Activated CD8-positive, alpha-beta memory T cell treated with anti-CD3 and anti-CD28 coated beads, Interleukin-2, amount 50 U/mL, for 24 hours (primary cell): ENCODE results near the gene MACROH2A1.

Experiments
- DNase-seq: peaks from one replicate; pipeline ENCODE4 v3.0.0-alpha.2; 2020; ENCODE audit errors: extremely low read depth

Gene MACROH2A1

DNA sequence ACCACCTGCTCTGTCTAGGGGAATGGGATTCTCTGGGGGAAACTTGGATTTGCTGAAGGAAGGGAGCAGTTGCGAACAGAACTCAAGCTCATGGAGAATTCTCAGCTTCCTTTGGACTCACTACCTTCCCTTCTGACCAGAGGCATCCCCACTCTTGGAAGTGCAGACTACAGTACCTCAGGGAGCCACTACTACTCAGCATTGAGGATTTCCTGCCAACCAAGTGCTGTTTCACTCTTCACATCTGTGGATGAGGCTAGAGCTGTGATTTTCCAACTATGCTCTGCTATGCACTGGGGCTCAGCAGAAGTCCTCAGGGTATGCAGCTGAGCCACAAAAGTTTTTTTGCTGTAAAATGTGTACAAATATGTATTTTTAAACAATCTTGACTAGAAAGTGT, 43.9 kb downstream of the MACROH2A1 start:
- DNase-seq = no peak

GRCh38 chr5:135353952-135354721, 44.9 kb downstream of the MACROH2A1 start:
- DNase-seq = no peak

GRCh38 chr5:135350536-135350935, 48.5 kb downstream of the MACROH2A1 start:
- no peak for DNase-seq

DNA sequence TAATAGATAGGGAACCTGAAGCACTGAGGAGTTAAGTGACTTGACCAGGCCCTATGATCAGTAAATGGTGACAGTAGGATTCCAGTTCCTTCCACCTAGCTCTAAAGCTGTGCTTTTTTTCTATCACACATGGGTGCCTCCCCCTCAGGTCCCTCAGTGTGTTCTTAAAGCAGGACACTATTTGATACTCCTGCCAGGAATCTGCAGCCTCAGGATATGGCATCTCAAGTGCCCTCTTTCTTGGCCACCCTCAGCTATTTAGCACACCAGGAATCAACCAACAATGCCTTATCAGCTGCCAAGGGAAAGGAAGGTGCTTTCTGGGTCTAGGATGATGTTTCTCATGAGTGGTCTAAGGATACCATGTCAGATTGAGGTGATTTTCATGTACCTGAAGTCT, 49.1 kb downstream of the MACROH2A1 start:
- DNase-seq = no peak

- DNase-seq = no peak
Measured at GRCh38 chr5:135349451-135349850, 49.6 kb downstream of the MACROH2A1 start.

DNA sequence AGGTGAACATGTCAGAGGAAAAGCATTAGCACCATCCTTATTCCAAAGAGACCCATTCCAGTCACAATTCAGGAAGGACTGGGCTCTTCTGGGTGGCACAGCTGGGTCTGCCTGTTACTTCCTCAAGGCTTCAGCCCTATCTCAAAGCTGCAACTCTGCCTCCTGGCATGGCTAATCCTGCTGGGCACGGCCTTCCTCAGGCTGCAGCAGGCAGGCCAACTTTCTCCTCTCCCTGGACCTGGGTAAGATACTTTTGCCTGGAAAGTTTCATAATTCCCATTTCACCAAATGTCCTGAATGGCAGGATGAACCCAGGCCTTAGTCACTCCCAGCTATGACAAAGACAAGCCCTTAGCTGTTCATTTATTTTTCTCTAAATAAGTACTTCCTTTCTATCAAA, 50.1 kb downstream of the MACROH2A1 start:
- no peak for DNase-seq

- no peak for DNase-seq
Measured at GRCh38 chr5:135347392-135347791, 51.6 kb downstream of the MACROH2A1 start.

- DNase-seq = no peak
Measured at GRCh38 chr5:135345956-135346731, 52.9 kb downstream of the MACROH2A1 start.

- DNase-seq = no peak
Measured at GRCh38 chr5:135344349-135344748, 54.7 kb downstream of the MACROH2A1 start.

GRCh38 chr5:135343413-135343812, 55.6 kb downstream of the MACROH2A1 start:
- DNase-seq = no peak

DNA sequence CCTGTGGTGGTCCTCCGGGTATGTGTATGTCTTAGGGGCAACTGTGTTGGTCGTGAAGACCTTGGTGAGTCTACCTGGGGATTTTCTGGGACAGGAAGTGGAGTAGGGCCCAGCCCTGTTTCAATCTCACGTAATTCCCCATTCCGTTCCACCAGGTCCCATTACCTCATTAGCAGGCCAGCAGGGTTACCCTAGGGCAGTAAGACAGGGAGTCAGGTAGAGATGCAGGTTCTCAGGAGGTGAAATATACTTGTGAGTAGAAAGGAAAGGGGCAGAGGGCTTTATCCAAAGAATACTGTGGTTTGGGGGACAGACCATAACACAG, 56.5 kb downstream of the MACROH2A1 start:
- no peak for DNase-seq

- no peak for DNase-seq
Measured at GRCh38 chr5:135341696-135342550, 57.1 kb downstream of the MACROH2A1 start.

GRCh38 chr5:135341016-135341666, 57.9 kb downstream of the MACROH2A1 start:
- DNase-seq = no peak

DNA sequence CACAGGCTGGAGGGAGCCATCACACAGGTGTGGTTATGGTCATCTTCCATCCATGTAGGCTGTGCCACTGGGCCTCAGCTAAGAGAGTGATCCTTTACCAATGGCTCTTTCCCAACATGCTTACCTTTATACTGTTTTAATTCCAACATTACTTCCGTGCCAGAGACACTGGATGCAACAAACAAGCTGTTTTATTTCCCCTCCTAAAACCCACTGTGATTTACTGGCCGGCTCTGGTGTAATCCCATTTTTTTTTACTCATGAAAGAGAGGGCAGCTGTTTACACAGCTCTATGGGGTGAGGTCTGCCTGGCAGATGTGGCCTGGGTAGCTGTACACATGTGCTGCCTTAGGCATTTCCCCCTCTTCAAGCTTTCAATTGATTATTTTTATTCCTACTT, 58.5 kb downstream of the MACROH2A1 start:
- DNase-seq = no peak

GRCh38 chr5:135339623-135340022, 59.4 kb downstream of the MACROH2A1 start:
- DNase-seq = no peak

DNA sequence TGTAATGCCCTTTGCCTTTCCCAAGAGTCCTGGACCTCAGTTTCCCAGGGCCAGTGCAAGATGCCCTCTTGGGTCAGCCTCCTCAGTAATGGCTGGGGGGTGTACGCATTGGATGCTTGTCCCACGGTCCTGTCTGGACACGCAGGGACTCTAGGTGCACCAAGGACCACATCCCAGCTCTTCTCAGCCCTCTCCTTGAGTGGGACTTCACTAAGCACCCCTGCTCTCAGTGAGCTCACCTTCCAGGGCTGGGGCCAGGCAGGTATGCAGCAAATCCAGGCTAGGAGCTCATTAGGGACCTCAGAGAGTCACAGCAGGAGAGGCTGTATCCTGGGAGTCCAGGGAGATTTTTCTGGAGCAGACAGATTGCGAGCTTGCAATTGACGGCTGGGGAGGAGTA, 59.8 kb downstream of the MACROH2A1 start:
- DNase-seq = no peak

GRCh38 chr5:135337064-135337463, 62.0 kb downstream of the MACROH2A1 start:
- DNase-seq = no peak

DNA sequence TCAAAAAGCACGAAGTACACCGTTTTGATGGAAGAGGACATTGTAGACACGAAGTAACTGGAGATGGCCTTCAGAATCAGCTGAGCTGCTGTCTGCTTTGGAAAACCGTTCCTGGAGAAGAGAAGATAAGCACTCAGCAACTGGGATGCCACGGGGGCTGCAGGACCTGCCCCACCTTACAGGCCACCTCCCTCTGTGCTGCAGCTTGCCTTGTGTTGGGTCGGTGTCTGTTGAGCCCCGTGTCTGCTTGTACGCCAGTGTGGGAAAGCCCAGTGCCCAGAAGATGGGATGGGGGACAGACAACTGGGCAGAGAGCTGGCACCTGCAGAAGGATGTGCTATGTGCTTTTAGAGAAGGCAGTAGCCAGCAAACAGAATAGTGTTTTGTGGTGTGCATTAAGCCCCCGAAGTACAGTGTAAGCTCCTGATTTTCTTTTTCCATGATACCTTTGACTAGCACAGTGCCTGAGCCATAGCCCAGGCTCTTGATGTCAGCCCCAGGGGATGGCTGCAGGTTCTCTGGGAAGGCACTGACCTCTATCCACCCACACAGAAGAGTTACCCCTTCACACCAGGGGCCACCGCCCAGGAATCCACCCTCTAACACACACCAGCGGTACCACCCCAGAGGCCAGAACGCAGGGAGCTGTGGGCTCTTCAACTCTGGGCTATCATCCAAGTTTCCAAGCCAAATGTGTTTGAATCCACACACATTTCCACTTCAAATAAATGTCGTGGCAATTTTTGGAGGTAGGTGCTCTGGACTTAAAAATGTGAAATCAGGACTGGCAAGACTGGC, 63.8 kb downstream of the MACROH2A1 start:
- no peak for DNase-seq

DNA sequence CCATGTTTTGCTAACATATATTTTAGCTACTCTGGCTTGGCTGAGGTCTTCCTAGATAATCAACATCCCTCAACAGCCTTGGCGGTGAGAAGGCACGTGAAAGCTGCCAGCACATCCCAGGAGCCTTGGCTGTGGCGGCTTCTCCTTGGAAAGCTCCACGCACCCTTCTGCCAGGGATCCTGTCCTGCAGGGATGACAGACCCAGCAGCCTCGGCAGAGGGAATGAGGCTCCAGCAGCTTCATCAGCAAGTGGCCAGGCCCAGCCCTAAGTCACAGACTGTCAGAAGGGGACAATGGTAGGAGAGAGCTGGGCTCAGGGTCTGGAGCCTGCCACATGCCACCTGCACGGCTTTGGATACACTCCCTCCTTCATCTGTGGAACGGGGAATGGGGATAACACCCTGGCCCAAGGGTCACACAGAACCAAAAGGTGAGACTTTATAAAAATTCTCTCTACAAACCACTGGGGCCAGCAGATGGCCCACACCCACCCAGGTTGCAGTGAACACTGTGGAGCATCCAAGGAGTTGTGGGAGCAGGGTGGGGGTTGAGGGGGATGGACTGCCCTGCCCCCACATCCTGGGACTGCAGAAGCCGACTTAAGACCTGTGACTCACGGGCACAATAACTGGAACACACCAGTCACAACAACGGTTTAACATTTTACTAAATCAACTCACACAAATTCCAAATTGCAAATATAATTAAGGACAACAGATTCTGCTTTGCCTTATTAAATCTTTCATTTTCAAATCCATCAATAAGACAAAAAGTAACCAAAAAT, 65.1 kb downstream of the MACROH2A1 start:
- no peak for DNase-seq

GRCh38 chr5:135332519-135333150, 66.4 kb downstream of the MACROH2A1 start:
- DNase-seq = no peak
